HG02885 (cell line): ENCODE data around the gene GART.
"Not testable (repeated sequence)": the region's sequence is repeated elsewhere in the genome, so short reads cannot be mapped to it uniquely, and the experiment has no call there.

Source experiments
- ATAC-seq: cut with Tn5 transposase; IDR thresholded peaks from one replicate; pipeline ENCODE4 v1.9.1; 2021; ENCODE audit warnings: mild to moderate bottlenecking; ENCODE audit not compliant: unreplicated experiment, poor library complexity

The GART gene

GRCh38 chr21:33541756-33542639 lies at the start of gene GART:
TSS of gene GART (minus strand) at chr21:33542117. CDS start at chr21:33539315, 2,802 bp downstream.
- peak; percentile 62 for ATAC-seq

GRCh38 chr21:33588485-33589335 lies 46.8 kb upstream of the GART start, which contains the start of gene DONSON:
TSS of gene DONSON (minus strand) at chr21:33588684. CDS start at chr21:33588641, 43 bp downstream.
- peak; percentile 93 for ATAC-seq

- peak; percentile 1 for ATAC-seq
Measured at GRCh38 chr21:33587792-33588484, 46.0 kb upstream of the GART start.

GRCh38 chr21:33586927-33587326 lies 45.0 kb upstream of the GART start:
- ATAC-seq, result no peak

GRCh38 chr21:33584455-33584854 lies 42.5 kb upstream of the GART start:
- ATAC-seq, result no peak

GRCh38 chr21:33578959-33579542 lies 37.1 kb upstream of the GART start:
- no peak for ATAC-seq

DNA sequence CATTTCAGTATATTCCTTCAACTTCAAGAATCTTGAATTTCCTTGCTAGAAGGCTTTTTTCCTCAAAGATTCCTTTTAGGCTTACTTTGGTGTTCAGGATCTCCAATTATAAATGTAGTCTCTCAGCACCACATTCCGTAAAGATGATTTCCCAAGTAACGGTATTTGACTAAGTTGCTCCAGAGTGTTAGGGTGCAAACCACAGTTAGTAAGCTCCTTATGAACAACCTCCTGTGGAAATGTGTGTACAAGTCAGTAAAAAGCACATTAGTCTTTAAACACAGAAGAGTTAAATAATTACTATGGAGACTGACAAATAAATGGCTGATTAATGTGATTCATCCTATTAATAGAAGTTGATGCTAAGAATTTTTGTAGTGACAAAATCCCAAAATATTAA lies 36.3 kb upstream of the GART start:
- ATAC-seq, result no peak

- not testable (repeated sequence) for ATAC-seq
Measured at GRCh38 chr21:33576741-33577141, 34.8 kb upstream of the GART start.

GRCh38 chr21:33572350-33572749 lies 30.4 kb upstream of the GART start:
- no peak for ATAC-seq

DNA sequence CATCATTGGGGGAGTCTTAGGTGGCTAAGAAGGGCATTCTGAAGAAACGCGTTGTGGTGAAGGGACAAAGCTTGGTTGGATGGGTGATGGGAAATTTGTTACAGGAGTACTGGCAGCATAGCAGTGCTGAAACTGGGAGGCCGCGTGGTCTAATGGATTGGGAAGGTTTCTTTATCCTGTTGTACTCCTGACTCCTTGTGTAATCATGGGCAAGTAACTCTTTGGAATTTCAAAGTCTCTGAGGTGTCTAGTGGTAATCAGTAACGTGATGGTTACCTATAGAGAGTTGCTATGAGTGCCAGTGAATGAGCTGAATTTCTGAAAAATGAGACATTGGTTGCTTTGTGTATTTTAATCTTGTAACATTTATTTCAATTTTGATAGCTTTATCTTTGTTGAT lies 28.1 kb upstream of the GART start:
- no peak for ATAC-seq

DNA sequence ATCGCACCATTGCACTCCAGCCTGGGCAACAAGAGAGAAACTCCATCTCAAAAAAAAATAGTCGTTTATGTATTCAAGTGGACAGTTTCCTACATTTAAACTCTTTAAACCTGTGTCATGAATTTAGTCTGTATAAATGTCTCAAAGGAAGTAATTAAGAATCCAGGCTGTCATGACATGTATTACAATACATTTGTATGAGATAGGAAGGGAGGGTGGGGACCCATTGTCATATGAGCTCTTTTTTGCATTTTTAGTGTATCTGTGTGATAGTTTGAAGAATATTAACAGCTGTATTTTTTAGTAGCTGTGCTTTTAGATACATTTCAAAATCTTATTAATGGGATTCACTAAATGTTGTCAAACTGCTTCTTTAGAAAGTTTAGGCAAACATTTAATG lies 26.5 kb upstream of the GART start:
- no peak for ATAC-seq

DNA sequence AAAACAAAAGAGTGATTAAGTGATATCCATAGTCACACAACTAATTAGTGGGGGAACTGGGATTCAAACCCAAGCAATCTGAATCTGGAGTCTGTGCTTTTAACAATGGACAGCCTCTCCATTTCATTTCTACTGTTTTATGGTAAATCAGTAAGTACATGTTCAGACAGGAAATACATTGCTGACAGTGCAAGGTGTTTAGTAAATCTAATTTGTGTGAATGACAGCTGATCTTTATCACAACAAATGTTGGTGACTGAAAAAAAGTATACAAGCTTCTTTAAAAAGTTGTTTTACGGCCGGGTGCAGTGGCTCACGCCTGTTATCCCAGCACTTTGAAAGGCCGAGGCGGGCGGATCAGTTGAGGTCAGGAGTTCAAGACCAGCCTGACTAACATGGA lies 26.0 kb upstream of the GART start:
- ATAC-seq, result no peak

DNA sequence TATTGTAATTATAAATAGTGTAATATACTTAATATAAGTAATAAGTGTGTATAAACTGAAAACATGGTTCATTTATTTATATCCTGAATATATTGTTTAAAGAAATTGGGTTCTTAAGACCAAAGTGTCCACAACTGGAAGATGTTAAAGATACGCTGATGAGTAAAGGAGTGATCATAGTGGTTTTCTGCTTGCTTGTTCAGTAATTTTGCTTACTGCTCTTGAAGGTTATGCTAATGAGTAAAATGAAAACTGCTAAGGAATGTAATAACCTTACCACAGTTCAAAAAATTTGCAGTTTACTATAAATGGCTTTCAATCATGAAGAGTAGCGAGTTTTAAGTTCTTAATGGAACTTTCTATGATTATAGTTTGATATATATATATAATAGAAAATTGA lies 24.6 kb upstream of the GART start:
- ATAC-seq, result no peak

- ATAC-seq, result no peak
Measured at GRCh38 chr21:33562389-33562788, 20.5 kb upstream of the GART start.

DNA sequence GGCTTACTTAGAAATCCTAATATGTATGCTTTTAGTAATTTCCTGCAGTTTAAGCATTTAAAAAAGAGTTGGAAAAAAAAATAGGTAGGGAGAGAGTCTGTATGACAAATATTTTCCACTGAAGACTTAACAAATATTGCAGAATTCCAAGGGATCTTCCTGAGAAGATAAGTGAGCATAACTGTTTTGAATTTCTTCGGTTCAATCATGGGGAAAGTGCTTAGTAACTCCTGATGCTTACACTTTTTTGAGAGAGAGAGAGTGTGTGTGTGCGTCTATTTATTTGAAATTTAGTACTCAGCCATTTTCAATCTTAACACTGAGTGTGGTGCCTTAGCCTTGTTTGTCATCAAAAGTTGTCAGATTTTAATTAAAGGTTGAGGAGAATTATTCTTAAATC lies 19.5 kb upstream of the GART start:
- ATAC-seq, result no peak

DNA sequence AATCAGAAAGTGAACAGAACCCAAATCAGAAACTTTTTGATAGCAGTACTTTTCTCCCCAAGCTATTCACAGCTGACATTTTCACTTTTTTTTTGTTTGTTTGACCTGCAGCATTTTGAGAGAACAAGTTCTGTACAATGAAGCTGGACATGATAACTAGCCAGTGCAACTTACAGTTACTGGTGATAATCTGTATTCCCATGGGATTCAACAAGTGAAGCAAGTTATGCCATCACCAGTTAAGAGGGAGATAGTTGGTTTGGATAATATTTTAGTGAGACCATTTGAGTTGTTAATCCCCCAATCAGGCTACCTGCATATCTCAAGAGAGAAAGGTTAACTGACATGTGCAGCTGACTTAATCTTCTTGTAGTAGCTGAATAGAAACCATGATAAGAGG lies 19.0 kb upstream of the GART start:
- ATAC-seq, result no peak

DNA sequence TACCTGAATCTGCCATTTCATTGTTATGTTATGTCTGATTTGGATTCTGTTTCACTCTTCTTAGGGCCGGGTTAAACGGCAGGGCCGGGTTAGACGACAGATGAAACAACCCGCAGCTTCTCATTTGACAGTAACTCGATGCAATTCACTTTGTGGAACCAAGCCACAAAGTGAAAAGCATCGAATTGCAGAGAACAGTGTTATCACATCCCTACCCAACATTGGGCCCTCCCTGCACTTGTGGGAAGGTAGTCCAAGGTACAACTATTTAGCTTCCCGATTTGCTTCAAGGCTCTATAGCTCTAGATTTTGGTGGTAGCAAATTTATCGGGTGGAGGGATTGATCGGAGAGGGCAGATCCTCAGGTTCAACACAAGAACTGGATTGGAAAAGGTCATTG lies 17.9 kb upstream of the GART start:
- ATAC-seq, result no peak

DNA sequence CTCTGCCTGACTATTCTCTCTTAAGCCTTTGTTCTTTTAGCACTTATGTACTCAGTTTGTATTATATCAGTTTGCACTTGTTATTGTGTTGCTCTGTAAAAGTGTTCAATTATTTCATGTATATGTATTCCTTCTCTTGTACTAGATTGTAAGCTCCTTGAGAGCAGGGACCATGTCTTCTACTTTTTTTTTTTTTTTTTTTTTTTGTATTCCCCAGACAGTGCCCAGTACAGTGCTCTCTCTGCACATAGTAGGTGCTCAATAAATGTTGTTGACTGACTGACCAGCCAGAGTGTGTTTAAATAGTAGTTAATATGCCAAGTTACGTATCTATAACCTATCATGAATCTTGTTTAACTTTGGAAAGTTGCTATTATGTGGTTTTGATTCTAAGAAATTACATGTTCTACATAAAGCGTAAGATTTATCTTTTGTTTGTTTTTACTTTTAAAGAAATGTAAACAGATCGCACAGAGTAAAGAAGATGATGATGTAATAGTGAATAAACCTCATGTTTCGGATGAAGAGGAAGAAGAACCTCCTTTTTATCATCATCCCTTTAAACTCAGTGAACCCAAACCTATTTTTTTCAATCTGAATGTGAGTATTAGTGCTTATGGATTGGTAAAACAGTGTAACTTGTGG lies 17.0 kb upstream of the GART start:
- no peak for ATAC-seq

- no peak for ATAC-seq
Measured at GRCh38 chr21:33557447-33557846, 15.5 kb upstream of the GART start.

GRCh38 chr21:33554982-33555344 lies 13.0 kb upstream of the GART start:
- no peak for ATAC-seq
